ENCODE measurements around the gene BLOC1S5. TPM values are rescaled to one million over a fixed set of nuclear protein-coding genes. Genes with fewer than 3 reads are reported as not detected.

Gene BLOC1S5, protein sequence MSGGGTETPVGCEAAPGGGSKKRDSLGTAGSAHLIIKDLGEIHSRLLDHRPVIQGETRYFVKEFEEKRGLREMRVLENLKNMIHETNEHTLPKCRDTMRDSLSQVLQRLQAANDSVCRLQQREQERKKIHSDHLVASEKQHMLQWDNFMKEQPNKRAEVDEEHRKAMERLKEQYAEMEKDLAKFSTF
- total RNA-seq (10 to 100 TPM; 23.5 to 24.7 TPM), polyA plus RNA-seq (10 to 100 TPM; 28.5 to 33.7 (median 32.8) TPM), total RNA-seq (7.9 to 33.2 (median 20.4) reads per million in 6 experiments)

DNA sequence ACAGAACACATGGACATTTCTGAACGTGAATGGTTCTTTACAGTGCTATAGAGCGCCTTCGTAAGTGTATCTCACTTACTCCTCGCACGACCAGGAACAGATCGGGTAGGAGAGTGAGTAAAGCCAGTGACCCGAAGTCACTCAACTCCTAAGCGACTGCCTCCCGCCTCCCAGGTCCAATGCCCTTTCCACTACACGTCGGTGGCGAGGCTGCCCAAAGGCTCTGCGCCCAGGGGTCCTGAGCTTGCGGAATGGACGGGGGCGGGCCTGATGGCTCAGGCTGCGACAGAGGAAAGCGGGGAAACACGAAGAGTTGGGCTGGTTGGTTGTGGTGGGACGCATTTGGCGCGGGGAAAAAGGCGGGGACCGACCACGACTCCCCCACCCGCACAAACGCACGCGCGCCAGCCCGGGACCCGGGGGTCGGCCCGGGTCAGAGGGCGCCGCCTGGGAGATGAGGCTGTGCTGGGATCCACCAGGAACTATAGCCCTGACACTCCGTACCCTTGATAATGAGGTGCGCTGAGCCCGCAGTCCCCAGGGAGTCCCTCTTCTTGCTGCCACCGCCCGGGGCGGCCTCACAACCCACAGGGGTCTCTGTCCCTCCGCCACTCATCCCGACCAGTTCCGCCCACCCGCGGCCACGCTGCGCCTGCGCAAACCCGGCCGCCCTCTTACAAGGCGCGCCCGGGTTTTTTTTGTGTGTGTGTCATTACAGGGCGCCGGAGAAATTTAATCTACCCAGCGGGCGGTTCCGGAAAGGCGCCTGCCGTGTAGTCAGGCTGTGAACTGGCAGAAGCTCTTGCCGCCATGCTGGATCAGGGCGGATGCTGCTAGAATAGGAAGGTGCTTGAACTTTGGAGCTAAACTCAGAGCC is at the start of gene BLOC1S5:
Gene BLOC1S5 (minus strand): TSS at position 629 of the 877 bp plus-strand sequence. CDS start 13 bp downstream, at position 616.
- ATAC-seq (peak; percentile 93 to 96), DNase-seq (peak; percentile 93 to 98 (median 96))
- H3K4me1 Mint-ChIP-seq: peaks cover 10 to 30% (median 18%) of the 10 kb centered on the region in 4 donors
- H3K4me3 Mint-ChIP-seq: peak within 1 kb of the TSS; percentile 89 to 96 (median 95)
- H3K27me3 Mint-ChIP-seq: no peaks in the 10 kb centered on the region
- no peaks in the 10 kb centered on the region for H3K9me3 Mint-ChIP-seq
- H3K27ac Mint-ChIP-seq: peak within 1 kb of the TSS; percentile 95 to 98 (median 96)
- POLR2A ChIA-PET: interaction anchor here (1.1 kb wide), 3 partner anchors 9 to 38 kb away, joined by 3 to 13 read pairs (median 3); partner anchors contain the start of gene EEF1E1
- peaks cover 0 to 25% (median 2%) of the 10 kb centered on the region in 3 donors for H3K36me3 Mint-ChIP-seq

DNA sequence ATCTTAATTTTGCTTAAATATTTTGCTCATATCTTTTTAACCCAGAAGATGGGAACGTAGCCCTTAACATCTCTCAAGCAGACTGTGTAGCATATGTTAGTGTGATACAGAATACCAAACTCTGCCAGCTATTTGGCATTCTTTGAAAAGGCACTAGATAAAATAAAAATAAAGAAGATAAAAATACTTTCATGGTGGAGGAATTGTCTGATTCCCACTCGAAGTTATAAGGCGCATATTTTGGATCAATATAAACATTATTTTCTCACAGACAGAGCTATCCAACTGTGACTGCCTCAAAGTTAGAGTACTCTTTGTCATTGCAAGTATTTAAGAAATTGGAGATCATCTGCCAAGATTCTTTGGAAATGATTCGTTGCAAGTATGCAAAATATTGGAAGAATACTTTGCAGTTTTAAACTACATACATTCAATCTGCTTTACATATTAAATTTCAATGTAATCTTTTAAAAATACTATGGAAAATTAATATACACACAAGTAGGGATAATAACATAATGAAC is 49.0 kb upstream of the BLOC1S5 start:
- H3K4me3 Mint-ChIP-seq: no peak overlapping the region
- H3K27ac Mint-ChIP-seq: no peak overlapping the region
- peaks cover 0 to 9% (median 0%) of the 10 kb centered on the region in 9 donors for H3K9me3 Mint-ChIP-seq
- DNase-seq (no peak), ATAC-seq (no peak)
- POLR2A ChIA-PET: no interaction called here
- no peaks in the 10 kb centered on the region for H3K4me1 Mint-ChIP-seq
- H3K27me3 Mint-ChIP-seq: peaks cover 15 to 30% (median 20%) of the 10 kb centered on the region in 5 donors
- peaks cover 0 to 2% (median 2%) of the 10 kb centered on the region in 3 donors for H3K36me3 Mint-ChIP-seq

DNA sequence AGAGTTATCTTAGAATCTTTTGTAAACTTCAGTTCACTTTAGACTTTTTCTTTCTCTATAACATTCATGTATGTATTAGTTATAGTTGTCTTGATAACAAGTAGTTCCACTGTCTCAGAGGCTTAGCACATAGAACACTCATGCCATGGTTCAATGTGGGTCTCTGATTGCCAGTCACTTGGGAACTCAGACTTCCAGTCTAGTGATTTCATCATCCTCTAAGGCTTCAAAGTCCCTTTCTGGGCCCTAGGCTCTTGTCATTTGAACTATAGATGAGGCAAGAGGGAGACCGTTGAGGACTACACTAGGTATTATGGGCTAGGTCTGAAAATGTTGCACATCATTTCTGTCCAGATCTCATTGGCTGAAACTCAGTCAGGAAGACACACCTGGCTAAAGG is 46.5 kb upstream of the BLOC1S5 start:
- Mint-ChIP-seq H3K4me3 (no peak overlapping the region), H3K27me3 (peaks cover 25 to 51% (median 38%) of the 10 kb centered on the region in 5 donors), H3K27ac (peak overlapping the region in 1 of 10 donors; percentile 46), H3K4me1 (no peaks in the 10 kb centered on the region), H3K36me3 (peaks cover 3 to 10% (median 5%) of the 10 kb centered on the region in 3 donors), H3K9me3 (peaks cover 0 to 6% (median 0%) of the 10 kb centered on the region in 9 donors)
- ATAC-seq (no peak), DNase-seq (no peak)
- POLR2A ChIA-PET: no interaction called here

DNA sequence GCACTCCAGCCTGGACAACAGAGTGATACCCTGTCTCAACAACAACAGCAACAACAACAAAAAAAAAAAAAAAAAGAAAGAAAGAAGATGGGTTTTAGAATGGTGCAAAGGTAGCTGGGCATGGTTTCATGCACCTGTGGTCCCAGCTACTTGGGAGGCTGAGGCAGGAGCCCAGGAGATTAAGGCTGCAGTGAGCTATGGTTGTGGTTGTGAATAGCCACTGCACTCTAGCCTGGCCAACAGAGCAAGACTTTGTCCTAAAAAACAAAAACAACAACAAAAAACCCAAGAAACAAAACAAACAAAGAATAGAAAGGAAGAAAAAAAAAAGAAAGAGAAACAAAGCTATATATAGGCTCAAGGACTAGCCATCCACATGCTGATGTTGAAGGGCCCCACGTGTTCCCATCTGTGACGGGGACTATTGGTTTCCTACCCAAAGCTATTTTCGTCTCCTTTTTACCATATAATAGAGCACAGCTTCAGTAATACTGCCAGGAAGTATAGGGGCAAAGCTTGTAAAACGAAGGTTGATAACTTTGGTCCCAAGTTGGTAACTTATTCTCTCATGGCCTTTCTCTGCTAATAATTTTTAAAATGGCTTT is 46.0 kb upstream of the BLOC1S5 start:
- Mint-ChIP-seq H3K27ac (no peak overlapping the region), H3K4me3 (no peak overlapping the region), H3K9me3 (peaks cover 0 to 4% (median 0%) of the 10 kb centered on the region in 9 donors), H3K27me3 (peaks cover 25 to 51% (median 38%) of the 10 kb centered on the region in 5 donors), H3K4me1 (no peaks in the 10 kb centered on the region), H3K36me3 (peaks cover 3 to 10% (median 5%) of the 10 kb centered on the region in 3 donors)
- POLR2A ChIA-PET: no interaction called here
- DNase-seq: no peak
- no peak for ATAC-seq

DNA sequence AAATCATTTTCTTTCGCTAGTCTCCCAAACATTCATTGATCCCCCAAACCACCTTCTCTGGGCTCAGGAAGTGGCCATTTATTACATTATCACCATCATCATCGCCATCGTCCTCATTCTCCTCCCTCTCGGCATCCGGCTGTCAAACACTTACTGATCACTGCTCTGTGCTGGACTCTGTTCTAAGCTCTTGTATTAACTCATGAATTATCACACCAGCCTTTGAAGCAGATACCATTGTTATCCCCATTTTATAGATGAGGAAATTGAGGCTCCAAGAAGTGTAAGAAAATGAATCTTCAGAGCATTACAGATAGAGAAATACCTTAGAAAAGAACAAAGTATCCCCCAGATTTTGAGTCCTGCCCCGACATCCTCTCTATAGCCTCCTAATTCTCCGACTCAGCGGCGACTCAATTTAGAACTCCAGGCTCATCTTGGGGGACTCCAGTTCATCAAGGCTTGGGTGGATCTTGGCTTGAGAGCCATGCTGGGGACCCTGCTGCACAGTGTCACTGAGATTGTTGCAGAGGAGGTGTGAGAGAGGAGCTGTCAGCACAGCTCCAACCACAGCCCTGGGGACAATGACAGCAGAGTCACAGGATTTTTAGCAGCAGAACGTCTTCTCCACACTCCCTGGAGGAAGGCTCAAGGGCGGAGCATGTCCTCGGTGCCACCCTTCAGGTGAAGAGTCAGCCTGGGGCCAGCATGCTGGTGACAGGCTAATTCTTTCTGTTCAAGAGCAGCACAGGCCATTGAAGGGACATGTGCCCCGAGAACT is 44.8 kb upstream of the BLOC1S5 start:
- no peaks in the 10 kb centered on the region for H3K4me1 Mint-ChIP-seq
- no peak overlapping the region for H3K27ac Mint-ChIP-seq
- ATAC-seq: no peak
- peaks cover 3 to 10% (median 5%) of the 10 kb centered on the region in 3 donors for H3K36me3 Mint-ChIP-seq
- peaks cover 0 to 3% (median 0%) of the 10 kb centered on the region in 9 donors for H3K9me3 Mint-ChIP-seq
- POLR2A ChIA-PET: no interaction called here
- H3K4me3 Mint-ChIP-seq: no peak overlapping the region
- DNase-seq: no peak
- H3K27me3 Mint-ChIP-seq: peaks cover 23 to 55% (median 37%) of the 10 kb centered on the region in 5 donors

DNA sequence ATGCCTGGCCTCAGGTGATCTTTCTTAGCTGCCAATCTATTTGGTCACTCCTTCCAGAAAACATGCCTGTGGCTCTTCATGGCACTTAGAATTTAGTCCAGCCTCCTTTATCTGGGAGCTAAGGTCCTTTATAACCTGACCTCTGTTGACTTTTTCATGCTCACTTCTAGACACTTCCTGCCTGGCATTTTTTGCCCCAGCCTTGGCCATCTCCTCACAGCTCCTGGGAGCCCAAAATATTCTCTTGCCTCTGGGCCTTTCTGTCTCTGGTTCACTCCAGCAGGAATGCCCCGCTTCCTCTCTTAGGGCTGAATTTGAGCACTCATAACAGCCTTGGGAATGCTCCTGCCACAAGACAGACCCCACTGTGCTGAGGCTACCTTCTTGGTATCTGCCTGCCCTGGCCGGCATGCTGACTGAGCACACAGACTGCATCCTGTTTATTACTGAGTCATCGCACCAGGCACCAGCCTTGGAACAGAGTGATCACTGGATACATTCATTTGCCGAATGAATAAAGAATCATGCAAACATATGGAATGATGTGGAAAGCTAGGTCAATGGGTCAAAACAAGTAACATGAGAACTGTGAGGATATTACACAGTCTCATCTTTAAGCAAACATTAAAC is 44.0 kb upstream of the BLOC1S5 start:
- POLR2A ChIA-PET: interaction anchor here (0.6 kb wide), 1 partner anchor 202 kb away, joined by 3 read pairs; no protein-coding TSS in a partner anchor
- ATAC-seq: no peak
- H3K4me1 Mint-ChIP-seq: no peaks in the 10 kb centered on the region
- peaks cover 23 to 56% (median 37%) of the 10 kb centered on the region in 5 donors for H3K27me3 Mint-ChIP-seq
- no peak overlapping the region for H3K4me3 Mint-ChIP-seq
- peaks cover 3 to 10% (median 5%) of the 10 kb centered on the region in 3 donors for H3K36me3 Mint-ChIP-seq
- no peak for DNase-seq
- peaks cover 0 to 3% (median 0%) of the 10 kb centered on the region in 9 donors for H3K9me3 Mint-ChIP-seq
- no peak overlapping the region for H3K27ac Mint-ChIP-seq

DNA sequence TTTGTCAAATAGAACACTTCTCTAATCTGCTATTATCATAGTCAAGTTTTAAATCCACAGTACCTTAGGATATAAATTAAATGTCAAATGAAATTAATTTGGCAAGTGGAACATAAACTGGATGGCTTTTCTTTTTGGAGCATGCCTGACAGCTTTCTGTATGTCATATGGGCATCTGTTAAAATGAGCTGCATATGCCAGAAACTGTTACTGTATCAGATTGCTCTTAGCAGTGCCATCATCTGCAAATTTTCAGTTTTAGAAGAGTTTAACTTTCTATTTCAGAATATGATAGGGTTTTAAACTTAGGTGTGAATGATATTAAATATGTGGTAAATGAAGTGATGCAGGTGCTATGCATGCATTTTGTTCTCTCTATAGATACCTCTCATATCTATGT is 41.6 kb upstream of the BLOC1S5 start:
- Mint-ChIP-seq H3K4me3 (no peak overlapping the region), H3K9me3 (peaks cover 0 to 3% (median 0%) of the 10 kb centered on the region in 9 donors), H3K36me3 (peaks cover 3 to 10% (median 5%) of the 10 kb centered on the region in 3 donors), H3K4me1 (peaks cover 11 to 19% (median 15%) of the 10 kb centered on the region in 4 donors), H3K27ac (no peak overlapping the region), H3K27me3 (peaks cover 23 to 56% (median 37%) of the 10 kb centered on the region in 5 donors)
- POLR2A ChIA-PET: no interaction called here
- DNase-seq (no peak), ATAC-seq (no peak)

DNA sequence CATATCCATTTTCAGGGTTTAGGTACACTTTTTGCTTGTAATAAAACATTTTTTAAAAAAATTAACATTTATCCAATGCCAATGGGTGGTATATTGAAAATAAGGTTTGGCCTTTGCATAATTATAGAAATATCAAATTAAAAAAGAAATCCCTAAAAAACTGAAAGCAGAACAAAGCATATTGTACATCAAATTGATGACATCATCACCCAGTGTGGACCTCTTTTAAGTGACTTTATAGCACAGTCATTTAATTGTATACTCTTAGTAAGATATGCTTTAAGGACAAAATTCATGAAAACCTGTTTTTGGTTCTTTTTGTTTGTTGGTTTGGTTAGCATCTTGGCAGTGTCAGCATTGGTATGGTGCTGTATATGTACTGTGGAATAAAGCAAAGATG is 39.5 kb upstream of the BLOC1S5 start:
- Mint-ChIP-seq H3K4me1 (peaks cover 18 to 32% (median 25%) of the 10 kb centered on the region in 4 donors), H3K4me3 (peak overlapping the region in 1 of 10 donors; percentile 18), H3K27ac (no peak overlapping the region), H3K9me3 (peaks cover 0 to 3% (median 0%) of the 10 kb centered on the region in 9 donors), H3K27me3 (peaks cover 13 to 41% (median 28%) of the 10 kb centered on the region in 5 donors), H3K36me3 (peaks cover 3 to 10% (median 8%) of the 10 kb centered on the region in 3 donors)
- DNase-seq (no peak), ATAC-seq (no peak)
- POLR2A ChIA-PET: no interaction called here

DNA sequence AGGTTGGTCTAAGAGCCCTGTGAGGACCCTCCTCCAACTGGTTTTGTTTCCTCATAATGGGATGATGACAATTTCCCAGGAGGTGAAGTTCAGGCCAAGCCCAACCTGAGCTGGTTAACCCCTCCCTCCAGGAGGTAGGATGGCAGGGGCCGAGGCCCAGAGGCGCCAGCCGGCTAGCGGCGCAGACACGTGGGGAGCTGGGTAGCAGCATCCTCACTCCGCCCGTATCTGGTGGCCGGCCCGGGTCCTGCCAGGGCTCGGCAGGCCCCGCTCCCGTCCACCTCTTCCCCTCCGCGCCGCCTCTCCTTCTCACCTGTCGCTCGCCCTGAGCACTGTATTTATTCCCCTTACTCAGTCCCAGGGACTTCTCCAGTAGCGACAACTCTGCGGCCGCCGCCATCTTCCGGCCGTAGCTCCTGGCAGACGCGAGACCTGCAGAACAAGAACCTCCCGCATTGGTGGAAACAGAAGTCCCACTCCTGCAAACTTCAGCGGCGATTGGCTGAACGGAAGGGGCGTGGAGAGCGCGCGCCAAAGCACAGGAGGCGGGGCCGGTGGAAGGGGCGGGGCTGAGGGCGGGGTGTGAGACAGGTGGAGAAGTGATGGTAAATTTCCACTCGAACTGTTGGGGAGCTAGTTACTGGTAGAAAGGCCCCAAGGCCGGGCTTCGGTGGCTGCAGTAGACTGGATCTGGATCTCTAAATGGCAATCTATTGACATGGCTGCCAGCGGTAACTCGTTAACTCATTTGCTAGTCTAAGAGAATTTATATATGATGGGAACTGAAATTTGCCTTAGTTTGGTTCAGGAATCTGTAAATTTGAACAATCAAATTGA is 38.2 kb upstream of the BLOC1S5 start, which contains the start of gene EEF1E1:
Gene EEF1E1 (minus strand): TSS at position 427 of the 837 bp plus-strand sequence. CDS start 27 bp downstream, at position 400.
- peaks cover 0 to 2% (median 0%) of the 10 kb centered on the region in 9 donors for H3K9me3 Mint-ChIP-seq
- POLR2A ChIA-PET: interaction anchor here (0.5 to 1.8 kb wide), 8 partner anchors 9 to 1999 kb away, joined by 3 to 13 read pairs (median 3); partner anchors contain the start of gene BLOC1S5
- peak within 1 kb of the TSS; percentile 90 to 100 (median 98) for H3K4me3 Mint-ChIP-seq
- H3K4me1 Mint-ChIP-seq: peaks cover 18 to 32% (median 28%) of the 10 kb centered on the region in 4 donors
- peaks cover 4 to 27% (median 16%) of the 10 kb centered on the region in 5 donors for H3K27me3 Mint-ChIP-seq
- H3K27ac Mint-ChIP-seq: peak within 1 kb of the TSS; percentile 93 to 98 (median 96)
- DNase-seq: peak; percentile 85 to 98 (median 95)
- peak; percentile 97 to 98 for ATAC-seq
- H3K36me3 Mint-ChIP-seq: peaks cover 0 to 11% (median 10%) of the 10 kb centered on the region in 3 donors

DNA sequence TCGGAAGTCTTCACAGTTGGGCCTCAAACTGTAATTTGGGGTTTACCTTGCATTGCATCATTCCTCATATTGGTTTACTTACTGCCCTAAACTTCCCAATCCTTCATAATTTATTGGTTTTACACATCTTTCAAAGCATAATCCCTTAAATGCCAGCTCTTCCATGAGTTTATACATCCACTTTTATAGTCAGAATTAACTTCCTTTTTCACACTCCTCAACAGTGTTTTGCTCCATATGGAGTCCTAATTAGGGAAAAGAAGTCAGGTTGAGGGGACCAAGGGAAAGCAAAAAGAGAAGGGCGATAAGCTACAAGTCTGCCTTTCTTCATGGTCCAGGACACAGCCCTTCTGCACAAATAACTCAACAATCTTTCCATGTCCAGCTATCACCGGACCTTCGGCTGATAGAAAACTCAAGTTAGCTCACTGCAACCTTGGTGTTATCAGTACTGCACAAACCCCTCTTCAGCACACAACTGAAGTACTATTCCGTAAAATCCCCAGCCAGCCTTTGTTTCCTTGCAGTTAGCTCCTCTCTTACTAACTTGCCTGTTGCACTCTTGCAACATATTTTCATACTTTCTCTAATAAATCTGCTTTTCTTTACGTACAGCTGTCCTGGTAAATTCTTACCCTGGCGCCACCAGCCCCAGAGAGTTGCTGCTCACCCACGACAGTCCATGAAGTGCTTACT is 36.1 kb upstream of the BLOC1S5 start:
- Mint-ChIP-seq H3K4me1 (peaks cover 20 to 32% (median 30%) of the 10 kb centered on the region in 4 donors), H3K36me3 (peaks cover 0 to 29% (median 12%) of the 10 kb centered on the region in 3 donors), H3K4me3 (peak overlapping the region in 7 of 10 donors; percentile 3 to 36 (median 9)), H3K27me3 (peaks cover 0 to 10% (median 2%) of the 10 kb centered on the region in 5 donors), H3K9me3 (no peaks in the 10 kb centered on the region), H3K27ac (peak overlapping the region in 3 of 10 donors; percentile 9 to 58 (median 48))
- no peak for ATAC-seq
- DNase-seq: no peak
- POLR2A ChIA-PET: interaction anchor here (0.9 kb wide), 1 partner anchor 36 kb away, joined by 3 read pairs; the partner anchor contains the start of gene BLOC1S5
